OCI-LY3 (cell line): ENCODE measurements around the gene CHAF1A.

Source experiments
- EZH2phosphoT487 ChIP-seq: fragments of 200-600 bp; shearing (Covaris generic); IDR thresholded peaks from 2 replicates; pipeline ENCODE4 v1.6.1; 2018; ENCODE audit warnings: antibody characterized with exemption, mixed run types, low read depth
- TF ChIP-seq, protein P1 (sequence below): fragments of 200-600, 300-600 bp; sonication (generic); IDR thresholded peaks from 2 replicates; pipeline ENCODE4 v1.5.1; 2014; ENCODE audit warnings: antibody characterized with exemption, low read length, low read depth

DNA sequence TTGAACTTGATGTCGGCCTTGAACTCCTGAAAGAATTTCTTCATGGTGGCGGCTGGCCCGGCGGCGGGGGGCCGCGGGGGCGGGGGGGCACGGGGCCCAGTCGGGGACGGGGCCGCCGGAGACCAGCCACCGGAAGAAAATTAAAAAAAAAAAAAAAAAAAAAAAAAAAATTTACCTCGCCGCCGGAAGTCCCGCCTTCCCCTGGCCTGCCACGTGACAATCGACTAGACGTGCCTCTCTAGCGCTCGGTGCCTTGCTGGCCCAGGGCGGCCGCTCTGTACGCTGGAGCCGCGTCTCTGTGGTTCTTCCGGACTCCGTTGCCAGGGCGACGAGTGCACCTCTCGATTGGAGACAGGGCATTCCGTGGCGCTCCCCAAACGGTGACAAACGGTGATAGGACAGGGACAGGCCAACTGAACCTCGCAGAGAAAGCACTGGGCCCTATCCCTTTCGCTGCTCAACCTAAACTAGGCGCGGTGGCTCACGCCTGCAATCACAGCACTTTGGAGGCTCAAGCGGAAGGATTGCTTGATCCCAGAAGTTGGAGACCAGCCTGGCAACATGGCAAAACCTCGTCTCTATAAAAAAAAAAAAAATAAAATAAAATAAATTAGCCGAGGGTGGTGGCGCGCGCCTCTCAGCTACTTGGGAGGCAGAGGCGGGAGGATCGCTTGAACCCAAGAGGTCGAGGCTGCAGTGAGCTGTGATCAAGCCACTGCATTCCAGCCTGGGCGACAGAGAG is 55.4 kb downstream of the CHAF1A start, which contains the start of gene UBXN6:
- TF ChIP-seq, protein P1, sequence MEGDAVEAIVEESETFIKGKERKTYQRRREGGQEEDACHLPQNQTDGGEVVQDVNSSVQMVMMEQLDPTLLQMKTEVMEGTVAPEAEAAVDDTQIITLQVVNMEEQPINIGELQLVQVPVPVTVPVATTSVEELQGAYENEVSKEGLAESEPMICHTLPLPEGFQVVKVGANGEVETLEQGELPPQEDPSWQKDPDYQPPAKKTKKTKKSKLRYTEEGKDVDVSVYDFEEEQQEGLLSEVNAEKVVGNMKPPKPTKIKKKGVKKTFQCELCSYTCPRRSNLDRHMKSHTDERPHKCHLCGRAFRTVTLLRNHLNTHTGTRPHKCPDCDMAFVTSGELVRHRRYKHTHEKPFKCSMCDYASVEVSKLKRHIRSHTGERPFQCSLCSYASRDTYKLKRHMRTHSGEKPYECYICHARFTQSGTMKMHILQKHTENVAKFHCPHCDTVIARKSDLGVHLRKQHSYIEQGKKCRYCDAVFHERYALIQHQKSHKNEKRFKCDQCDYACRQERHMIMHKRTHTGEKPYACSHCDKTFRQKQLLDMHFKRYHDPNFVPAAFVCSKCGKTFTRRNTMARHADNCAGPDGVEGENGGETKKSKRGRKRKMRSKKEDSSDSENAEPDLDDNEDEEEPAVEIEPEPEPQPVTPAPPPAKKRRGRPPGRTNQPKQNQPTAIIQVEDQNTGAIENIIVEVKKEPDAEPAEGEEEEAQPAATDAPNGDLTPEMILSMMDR, result no peak
- TF ChIP-seq EZH2phosphoT487, result no peak
